HepG2 (cell line): ENCODE data around the gene H6PD. TPM values are rescaled to one million over a fixed set of nuclear protein-coding genes. Genes with fewer than 3 reads are reported as not detected.

Experiments
- EZH2 ChIP-seq: conservative IDR thresholded peaks from 2 replicates; pipeline ENCODE4 v1.6.1; 2012; ENCODE audit warnings: mild to moderate bottlenecking, low read depth, low read length, moderate library complexity
- MED1 ChIP-seq: sonication (generic); formaldehyde crosslinking; IDR thresholded peaks from 2 replicates; pipeline ENCODE4 v1.4.0; 2020; ENCODE audit warnings: missing genetic modification reagents
- MZF1 ChIP-seq: sonication (generic); formaldehyde crosslinking; IDR thresholded peaks from 2 replicates; pipeline ENCODE4 v1.8.1; 2023; ENCODE audit warnings: mild to moderate bottlenecking, missing genetic modification reagents, borderline replicate concordance
- ZNF660 ChIP-seq: sonication (generic); formaldehyde crosslinking; IDR thresholded peaks from 2 replicates; pipeline ENCODE4 v1.5.1; 2020; ENCODE audit warnings: mild to moderate bottlenecking, low read depth, missing genetic modification reagents, borderline replicate concordance
- ZNF850 ChIP-seq: sonication (generic); formaldehyde crosslinking; conservative IDR thresholded peaks from 2 replicates; pipeline ENCODE4 v1.9.0; 2021; ENCODE audit warnings: mild to moderate bottlenecking, missing genetic modification reagents
- polyA plus RNA-seq, 8 experiments: library from polyadenylated mRNA; depleted of rRNA in 3 of 8; stranded (reverse) in 7 of 8; unstranded in 1 of 8; fragments of >200 nt; fragmentation: Illumina TruSeq in 4 of 8; extraction: Trizol in 4 of 8; gene quantifications; 2 replicates each; pipeline versions ENCODE4 v1.2.1 to v1.2.3, GENCODE V29; 2011 to 2016; ENCODE audit warnings: low read depth in 4 of 8, missing spikeins in 1 of 8, mixed read lengths in 1 of 8; ENCODE audit not compliant: insufficient read depth in 1 of 8
- total RNA-seq, 5 experiments: library from RNA; depleted of rRNA; stranded (reverse); fragments of >200 nt; fragmentation: Illumina TruSeq; extraction: Trizol; gene quantifications; 2 replicates each; pipeline ENCODE4 v1.2.3, GENCODE V29; 2016; ENCODE audit warnings: low read depth in 1 of 5
- TF ChIP-seq, protein P1 (sequence below): sonication (generic); formaldehyde crosslinking; IDR thresholded peaks from 2 replicates; pipeline ENCODE4 v1.4.0; 2020; ENCODE audit warnings: mild to moderate bottlenecking, missing genetic modification reagents
- TF ChIP-seq, protein P2 (sequence below): IDR thresholded peaks from 2 replicates; pipeline ENCODE4 v1.6.1; 2012; ENCODE audit warnings: low read length, improper control_type of control experiment
- TF ChIP-seq, protein P3 (sequence below): sonication (generic); formaldehyde crosslinking; IDR thresholded peaks from 2 replicates; pipeline ENCODE4 v1.4.0; 2020; ENCODE audit warnings: mild to moderate bottlenecking, missing genetic modification reagents
- TF ChIP-seq, protein P4 (sequence below): sonication (generic); formaldehyde crosslinking; IDR thresholded peaks from 2 replicates; pipeline ENCODE4 v1.5.0; 2020; ENCODE audit warnings: mild to moderate bottlenecking, missing genetic modification reagents, borderline replicate concordance
- TF ChIP-seq, protein P5 (sequence below): IDR thresholded peaks from 2 replicates; pipeline ENCODE4 v1.6.1; 2018; ENCODE audit warnings: missing genetic modification reagents, mild to moderate bottlenecking, missing compliant biosample characterization

H6PD gene
- total and polyA plus RNA-seq, 2 of the 13 experiments (the other 11 are each of a cell fraction or from before 2014, with no cell fraction given): 9.3 to 14.1 TPM

DNA sequence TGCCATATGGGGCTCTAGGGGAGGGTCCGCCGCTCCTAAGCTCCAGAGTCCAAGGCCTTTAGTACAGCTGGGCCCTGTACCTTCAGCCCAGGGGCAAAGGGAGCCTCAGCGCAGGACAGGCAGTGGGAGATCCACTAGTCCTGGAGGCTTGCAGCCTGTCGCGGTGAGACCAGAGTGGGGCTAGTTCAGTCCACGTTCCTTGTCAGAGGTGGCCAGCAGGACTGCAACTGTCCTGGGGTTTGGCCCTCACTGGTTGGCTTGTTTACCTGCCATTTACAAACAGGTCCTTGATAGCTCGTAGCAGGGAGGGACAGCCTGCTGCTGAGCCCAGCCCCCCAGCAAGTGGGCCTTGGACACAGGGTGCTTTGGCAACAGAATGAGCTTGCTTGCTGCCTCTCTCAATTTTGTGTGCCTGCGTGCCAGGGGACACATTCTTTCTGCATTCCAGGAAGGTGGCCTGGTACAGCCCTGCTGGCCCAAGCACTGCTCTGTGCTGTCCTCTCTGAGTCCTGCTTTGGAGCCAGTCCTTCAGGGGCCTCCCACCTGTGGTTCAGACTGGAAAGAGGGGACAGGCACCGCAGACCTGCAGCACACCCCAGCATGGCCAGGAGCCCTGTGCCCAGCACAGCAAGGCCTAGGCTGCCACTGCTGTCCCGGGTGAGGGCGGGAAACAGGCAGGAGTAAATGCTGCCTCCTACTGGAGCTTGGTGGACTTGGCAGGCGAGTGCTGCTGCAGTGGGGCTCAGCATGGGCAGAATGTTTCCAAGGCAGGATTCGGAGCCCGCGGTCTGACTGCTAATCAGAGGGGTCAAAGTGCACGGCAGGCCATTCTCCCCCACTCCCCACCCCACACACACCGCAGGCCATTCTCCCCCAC, 15.2 kb downstream of the H6PD start (continued):
- TF ChIP-seq, protein P1, sequence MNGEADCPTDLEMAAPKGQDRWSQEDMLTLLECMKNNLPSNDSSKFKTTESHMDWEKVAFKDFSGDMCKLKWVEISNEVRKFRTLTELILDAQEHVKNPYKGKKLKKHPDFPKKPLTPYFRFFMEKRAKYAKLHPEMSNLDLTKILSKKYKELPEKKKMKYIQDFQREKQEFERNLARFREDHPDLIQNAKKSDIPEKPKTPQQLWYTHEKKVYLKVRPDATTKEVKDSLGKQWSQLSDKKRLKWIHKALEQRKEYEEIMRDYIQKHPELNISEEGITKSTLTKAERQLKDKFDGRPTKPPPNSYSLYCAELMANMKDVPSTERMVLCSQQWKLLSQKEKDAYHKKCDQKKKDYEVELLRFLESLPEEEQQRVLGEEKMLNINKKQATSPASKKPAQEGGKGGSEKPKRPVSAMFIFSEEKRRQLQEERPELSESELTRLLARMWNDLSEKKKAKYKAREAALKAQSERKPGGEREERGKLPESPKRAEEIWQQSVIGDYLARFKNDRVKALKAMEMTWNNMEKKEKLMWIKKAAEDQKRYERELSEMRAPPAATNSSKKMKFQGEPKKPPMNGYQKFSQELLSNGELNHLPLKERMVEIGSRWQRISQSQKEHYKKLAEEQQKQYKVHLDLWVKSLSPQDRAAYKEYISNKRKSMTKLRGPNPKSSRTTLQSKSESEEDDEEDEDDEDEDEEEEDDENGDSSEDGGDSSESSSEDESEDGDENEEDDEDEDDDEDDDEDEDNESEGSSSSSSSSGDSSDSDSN: peak; percentile 69
- TF ChIP-seq ZNF660 (CRISPR knock-in tag) (no peak), MZF1 (CRISPR knock-in tag) (peak; percentile 53; the same call in 1 of the 2 replicates), ZNF850 (CRISPR knock-in tag) (no peak), MED1 (CRISPR knock-in tag) (peak; percentile 71), EZH2 (no peak)
- TF ChIP-seq, protein P2, sequence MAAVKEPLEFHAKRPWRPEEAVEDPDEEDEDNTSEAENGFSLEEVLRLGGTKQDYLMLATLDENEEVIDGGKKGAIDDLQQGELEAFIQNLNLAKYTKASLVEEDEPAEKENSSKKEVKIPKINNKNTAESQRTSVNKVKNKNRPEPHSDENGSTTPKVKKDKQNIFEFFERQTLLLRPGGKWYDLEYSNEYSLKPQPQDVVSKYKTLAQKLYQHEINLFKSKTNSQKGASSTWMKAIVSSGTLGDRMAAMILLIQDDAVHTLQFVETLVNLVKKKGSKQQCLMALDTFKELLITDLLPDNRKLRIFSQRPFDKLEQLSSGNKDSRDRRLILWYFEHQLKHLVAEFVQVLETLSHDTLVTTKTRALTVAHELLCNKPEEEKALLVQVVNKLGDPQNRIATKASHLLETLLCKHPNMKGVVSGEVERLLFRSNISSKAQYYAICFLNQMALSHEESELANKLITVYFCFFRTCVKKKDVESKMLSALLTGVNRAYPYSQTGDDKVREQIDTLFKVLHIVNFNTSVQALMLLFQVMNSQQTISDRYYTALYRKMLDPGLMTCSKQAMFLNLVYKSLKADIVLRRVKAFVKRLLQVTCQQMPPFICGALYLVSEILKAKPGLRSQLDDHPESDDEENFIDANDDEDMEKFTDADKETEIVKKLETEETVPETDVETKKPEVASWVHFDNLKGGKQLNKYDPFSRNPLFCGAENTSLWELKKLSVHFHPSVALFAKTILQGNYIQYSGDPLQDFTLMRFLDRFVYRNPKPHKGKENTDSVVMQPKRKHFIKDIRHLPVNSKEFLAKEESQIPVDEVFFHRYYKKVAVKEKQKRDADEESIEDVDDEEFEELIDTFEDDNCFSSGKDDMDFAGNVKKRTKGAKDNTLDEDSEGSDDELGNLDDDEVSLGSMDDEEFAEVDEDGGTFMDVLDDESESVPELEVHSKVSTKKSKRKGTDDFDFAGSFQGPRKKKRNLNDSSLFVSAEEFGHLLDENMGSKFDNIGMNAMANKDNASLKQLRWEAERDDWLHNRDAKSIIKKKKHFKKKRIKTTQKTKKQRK: no peak
- TF ChIP-seq, protein P3, sequence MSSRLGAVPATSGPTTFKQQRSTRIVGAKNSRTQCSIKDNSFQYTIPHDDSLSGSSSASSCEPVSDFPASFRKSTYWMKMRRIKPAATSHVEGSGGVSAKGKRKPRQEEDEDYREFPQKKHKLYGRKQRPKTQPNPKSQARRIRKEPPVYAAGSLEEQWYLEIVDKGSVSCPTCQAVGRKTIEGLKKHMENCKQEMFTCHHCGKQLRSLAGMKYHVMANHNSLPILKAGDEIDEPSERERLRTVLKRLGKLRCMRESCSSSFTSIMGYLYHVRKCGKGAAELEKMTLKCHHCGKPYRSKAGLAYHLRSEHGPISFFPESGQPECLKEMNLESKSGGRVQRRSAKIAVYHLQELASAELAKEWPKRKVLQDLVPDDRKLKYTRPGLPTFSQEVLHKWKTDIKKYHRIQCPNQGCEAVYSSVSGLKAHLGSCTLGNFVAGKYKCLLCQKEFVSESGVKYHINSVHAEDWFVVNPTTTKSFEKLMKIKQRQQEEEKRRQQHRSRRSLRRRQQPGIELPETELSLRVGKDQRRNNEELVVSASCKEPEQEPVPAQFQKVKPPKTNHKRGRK (CRISPR knock-in tag): no peak
- TF ChIP-seq, protein P4, sequence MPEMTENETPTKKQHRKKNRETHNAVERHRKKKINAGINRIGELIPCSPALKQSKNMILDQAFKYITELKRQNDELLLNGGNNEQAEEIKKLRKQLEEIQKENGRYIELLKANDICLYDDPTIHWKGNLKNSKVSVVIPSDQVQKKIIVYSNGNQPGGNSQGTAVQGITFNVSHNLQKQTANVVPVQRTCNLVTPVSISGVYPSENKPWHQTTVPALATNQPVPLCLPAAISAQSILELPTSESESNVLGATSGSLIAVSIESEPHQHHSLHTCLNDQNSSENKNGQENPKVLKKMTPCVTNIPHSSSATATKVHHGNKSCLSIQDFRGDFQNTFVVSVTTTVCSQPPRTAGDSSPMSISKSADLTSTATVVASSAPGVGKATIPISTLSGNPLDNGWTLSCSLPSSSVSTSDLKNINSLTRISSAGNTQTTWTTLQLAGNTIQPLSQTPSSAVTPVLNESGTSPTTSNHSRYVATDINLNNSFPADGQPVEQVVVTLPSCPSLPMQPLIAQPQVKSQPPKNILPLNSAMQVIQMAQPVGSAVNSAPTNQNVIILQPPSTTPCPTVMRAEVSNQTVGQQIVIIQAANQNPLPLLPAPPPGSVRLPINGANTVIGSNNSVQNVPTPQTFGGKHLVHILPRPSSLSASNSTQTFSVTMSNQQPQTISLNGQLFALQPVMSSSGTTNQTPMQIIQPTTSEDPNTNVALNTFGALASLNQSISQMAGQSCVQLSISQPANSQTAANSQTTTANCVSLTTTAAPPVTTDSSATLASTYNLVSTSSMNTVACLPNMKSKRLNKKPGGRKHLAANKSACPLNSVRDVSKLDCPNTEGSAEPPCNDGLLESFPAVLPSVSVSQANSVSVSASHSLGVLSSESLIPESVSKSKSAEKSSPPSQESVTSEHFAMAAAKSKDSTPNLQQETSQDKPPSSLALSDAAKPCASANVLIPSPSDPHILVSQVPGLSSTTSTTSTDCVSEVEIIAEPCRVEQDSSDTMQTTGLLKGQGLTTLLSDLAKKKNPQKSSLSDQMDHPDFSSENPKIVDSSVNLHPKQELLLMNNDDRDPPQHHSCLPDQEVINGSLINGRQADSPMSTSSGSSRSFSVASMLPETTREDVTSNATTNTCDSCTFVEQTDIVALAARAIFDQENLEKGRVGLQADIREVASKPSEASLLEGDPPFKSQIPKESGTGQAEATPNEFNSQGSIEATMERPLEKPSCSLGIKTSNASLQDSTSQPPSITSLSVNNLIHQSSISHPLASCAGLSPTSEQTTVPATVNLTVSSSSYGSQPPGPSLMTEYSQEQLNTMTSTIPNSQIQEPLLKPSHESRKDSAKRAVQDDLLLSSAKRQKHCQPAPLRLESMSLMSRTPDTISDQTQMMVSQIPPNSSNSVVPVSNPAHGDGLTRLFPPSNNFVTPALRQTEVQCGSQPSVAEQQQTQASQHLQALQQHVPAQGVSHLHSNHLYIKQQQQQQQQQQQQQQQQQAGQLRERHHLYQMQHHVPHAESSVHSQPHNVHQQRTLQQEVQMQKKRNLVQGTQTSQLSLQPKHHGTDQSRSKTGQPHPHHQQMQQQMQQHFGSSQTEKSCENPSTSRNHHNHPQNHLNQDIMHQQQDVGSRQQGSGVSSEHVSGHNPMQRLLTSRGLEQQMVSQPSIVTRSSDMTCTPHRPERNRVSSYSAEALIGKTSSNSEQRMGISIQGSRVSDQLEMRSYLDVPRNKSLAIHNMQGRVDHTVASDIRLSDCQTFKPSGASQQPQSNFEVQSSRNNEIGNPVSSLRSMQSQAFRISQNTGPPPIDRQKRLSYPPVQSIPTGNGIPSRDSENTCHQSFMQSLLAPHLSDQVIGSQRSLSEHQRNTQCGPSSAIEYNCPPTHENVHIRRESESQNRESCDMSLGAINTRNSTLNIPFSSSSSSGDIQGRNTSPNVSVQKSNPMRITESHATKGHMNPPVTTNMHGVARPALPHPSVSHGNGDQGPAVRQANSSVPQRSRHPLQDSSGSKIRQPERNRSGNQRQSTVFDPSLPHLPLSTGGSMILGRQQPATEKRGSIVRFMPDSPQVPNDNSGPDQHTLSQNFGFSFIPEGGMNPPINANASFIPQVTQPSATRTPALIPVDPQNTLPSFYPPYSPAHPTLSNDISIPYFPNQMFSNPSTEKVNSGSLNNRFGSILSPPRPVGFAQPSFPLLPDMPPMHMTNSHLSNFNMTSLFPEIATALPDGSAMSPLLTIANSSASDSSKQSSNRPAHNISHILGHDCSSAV (CRISPR knock-in tag): no peak
- TF ChIP-seq, protein P5, sequence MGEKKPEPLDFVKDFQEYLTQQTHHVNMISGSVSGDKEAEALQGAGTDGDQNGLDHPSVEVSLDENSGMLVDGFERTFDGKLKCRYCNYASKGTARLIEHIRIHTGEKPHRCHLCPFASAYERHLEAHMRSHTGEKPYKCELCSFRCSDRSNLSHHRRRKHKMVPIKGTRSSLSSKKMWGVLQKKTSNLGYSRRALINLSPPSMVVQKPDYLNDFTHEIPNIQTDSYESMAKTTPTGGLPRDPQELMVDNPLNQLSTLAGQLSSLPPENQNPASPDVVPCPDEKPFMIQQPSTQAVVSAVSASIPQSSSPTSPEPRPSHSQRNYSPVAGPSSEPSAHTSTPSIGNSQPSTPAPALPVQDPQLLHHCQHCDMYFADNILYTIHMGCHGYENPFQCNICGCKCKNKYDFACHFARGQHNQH: peak; percentile 64; the same call in 1 of the 2 replicates
